GM21515 (cell line): Measurements from ENCODE around the gene BAD.
A peak's percentile ranks its signal among the peaks of the same experiment; 100 is the strongest.

Source experiments
- ATAC-seq: cut with Tn5 transposase; IDR thresholded peaks from one replicate; pipeline ENCODE4 v1.9.1; 2021; ENCODE audit not compliant: unreplicated experiment

Gene BAD

GRCh38 chr11:64232967-64233315 is 51.5 kb downstream of the BAD start:
- ATAC-seq: no peak

GRCh38 chr11:64232182-64232966 is 52.1 kb downstream of the BAD start:
- ATAC-seq: no peak

- no peak for ATAC-seq
These were observed 52.9 kb downstream of the BAD start for GRCh38 chr11:64231546-64231945.

- ATAC-seq: no peak
These were observed 53.5 kb downstream of the BAD start for GRCh38 chr11:64230985-64231365.

GRCh38 chr11:64230171-64230984 is 54.1 kb downstream of the BAD start, which contains the start of gene DNAJC4:
DNAJC4 (plus strand) TSS chr11:64230548; CDS start chr11:64230855, 307 bp downstream.
- ATAC-seq: peak; percentile 33

GRCh38 chr11:64229744-64230170 is 54.7 kb downstream of the BAD start:
- ATAC-seq: no peak

- ATAC-seq: no peak
These were observed 55.2 kb downstream of the BAD start for GRCh38 chr11:64229090-64229743.

GRCh38 chr11:64227405-64227956 is 57.0 kb downstream of the BAD start:
- no peak for ATAC-seq

GRCh38 chr11:64226507-64227051 is 57.9 kb downstream of the BAD start:
- no peak for ATAC-seq

GRCh38 chr11:64225608-64226506 is 58.6 kb downstream of the BAD start, which contains the start of the genes NUDT22 and TRPT1:
NUDT22 (plus strand) TSS chr11:64226274; CDS start chr11:64226653, 379 bp downstream.
TRPT1 (minus strand) TSS chr11:64226186; CDS start chr11:64225860, 326 bp downstream.
- ATAC-seq: peak; percentile 52

- no peak for ATAC-seq
These were observed 59.4 kb downstream of the BAD start for GRCh38 chr11:64224891-64225607.

- no peak for ATAC-seq
These were observed 60.1 kb downstream of the BAD start for GRCh38 chr11:64224151-64224890.

GRCh38 chr11:64223001-64223651 is 61.3 kb downstream of the BAD start:
- ATAC-seq: no peak

- ATAC-seq: no peak
These were observed 61.8 kb downstream of the BAD start for GRCh38 chr11:64222651-64223000.

- ATAC-seq: no peak
These were observed 63.7 kb downstream of the BAD start for GRCh38 chr11:64220798-64221197.

- no peak for ATAC-seq
These were observed 64.2 kb downstream of the BAD start for GRCh38 chr11:64220271-64220670.
